HG02759 (cell line): Measurements from ENCODE around the gene ILF2.
"Not testable (repeated sequence)": the region's sequence is repeated elsewhere in the genome, so short reads cannot be mapped to it uniquely, and the experiment has no call there.

Source experiments
- ATAC-seq: cut with Tn5 transposase; IDR thresholded peaks from one replicate; pipeline ENCODE4 v1.9.1; 2021; ENCODE audit warnings: mild to moderate bottlenecking, moderate library complexity; ENCODE audit not compliant: unreplicated experiment

Gene ILF2

DNA sequence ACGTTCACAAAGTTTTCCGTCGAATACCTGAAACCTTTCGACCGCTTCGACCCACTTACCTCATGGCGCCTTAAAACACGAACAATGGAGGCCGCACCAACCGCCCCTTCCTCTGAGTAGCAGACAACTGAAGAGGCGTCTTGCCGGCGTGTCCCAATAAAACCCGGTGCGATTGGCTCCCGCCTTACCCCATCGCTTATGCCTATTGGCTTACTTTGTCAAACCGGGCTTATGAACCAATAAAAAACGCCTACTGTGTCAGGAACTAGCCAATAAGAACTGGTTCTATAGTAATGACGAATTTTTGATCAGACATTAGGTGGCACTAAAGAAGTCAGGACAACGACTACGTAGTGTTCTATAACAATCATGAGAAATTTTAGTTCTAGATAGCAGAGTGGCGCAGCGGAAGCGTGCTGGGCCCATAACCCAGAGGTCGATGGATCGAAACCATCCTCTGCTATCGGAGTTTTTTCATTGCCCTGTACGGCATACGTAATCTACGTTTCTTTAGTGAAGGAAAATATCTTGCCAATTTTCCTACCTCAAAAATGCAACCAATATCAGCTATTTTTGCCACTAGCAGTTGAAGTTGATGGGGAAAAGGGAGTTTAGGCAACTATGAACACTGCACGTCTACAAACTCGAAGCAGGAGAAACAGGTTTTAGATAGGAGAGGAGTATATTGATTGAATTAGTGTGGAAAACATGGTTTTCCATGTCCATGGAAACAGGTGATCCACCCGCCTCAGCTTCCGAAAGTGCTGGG is at the start of gene ILF2:
Gene ILF2 (minus strand): TSS at position 135 of the 769 bp plus-strand sequence. CDS start 71 bp downstream, at position 64.
- peak; percentile 89 for ATAC-seq

DNA sequence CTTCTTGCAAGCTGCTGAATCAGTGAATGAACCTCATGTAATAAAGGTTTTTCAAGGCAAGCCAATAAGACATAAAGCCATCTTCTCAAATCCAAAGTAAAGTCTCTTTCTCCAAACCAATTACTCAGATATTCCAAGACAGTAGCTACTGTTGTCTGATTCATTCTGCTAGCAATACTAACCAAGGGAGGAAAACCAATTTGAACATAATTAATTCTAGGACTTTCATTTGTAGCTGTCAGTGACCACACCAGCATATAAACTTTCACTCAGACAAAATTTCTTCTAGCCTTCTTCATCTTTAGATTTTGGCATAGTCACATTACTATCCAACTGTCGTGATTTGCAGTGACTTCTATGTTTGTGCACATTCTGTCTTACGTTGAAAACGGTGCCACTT is 46.5 kb upstream of the ILF2 start:
- ATAC-seq = no peak

DNA sequence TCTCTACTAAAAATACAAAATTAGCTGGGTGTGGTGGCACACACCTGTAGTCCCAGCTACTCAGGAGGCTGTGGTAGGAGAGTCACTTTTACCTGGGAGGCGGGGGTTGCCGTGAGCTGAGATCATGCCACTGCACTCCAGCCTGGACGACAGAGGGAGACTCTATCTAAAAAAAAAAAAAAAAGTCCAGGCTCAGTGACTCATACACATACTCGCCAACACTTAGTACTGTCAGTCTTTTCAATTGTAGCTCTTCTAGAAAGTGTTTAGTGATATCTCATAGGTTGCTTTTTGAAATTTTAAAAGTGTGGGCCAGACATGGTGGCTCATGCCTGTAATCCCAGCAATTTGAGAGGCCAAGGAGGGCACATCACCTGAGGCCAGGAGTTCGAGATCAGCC is 45.4 kb upstream of the ILF2 start:
- ATAC-seq = not testable (repeated sequence)

DNA sequence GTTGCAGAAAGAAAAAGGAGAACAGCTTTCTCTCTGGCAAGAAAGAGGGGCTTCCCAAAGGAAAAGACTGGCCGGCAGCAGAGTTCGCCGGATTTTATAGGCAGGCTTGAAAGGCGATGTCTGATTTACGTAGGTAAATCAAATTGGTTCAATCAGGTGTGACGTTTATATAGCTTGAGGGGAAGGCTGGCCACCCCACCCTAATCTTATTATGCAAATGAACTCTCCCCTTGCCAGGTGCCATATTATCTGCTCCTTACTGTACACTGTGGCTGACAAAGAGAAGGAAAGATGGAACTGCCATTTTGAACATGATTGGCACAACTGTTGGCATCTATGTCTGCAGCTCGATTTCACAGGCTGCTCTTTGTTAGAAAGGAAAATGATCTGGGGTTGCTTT is 40.2 kb upstream of the ILF2 start:
- ATAC-seq = no peak

DNA sequence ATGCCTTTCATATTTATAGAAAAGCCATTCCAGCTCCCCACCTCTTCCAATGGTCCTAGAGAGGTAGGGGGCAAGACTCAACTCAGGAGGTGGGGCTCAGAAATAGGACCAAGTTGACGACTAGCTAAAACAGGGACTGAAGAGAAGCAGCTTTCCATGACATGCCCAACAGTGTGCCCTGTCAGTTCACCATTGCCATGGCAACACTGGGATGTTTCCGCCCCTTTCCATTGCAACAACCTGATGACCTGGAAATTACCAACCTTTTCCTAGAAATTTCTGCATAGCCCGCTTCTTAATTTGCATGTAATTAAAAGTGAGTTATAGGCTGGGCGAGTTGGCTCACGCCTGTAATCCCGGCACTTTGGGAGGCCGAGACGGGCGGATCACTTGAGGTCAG is 34.7 kb upstream of the ILF2 start:
- ATAC-seq = no peak

DNA sequence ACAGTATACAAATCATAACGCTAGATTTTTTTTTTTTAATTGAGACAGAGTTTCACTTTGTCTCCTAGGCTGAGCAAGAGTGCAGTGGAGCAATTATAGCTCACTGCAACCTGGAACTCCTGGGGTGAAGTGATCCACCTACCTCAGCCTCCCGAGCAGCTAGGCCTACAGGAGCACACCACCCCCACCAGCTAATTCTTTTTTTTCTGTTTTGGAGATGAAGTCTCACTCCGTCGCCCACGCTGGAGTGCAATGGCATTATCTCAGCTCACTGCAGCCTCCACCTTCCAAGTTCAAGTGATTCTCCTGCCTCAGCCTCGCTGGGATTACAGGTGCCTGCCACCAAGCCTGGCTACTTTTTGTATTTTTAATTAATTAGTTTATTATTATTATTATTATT is 29.0 kb upstream of the ILF2 start:
- ATAC-seq = no peak

DNA sequence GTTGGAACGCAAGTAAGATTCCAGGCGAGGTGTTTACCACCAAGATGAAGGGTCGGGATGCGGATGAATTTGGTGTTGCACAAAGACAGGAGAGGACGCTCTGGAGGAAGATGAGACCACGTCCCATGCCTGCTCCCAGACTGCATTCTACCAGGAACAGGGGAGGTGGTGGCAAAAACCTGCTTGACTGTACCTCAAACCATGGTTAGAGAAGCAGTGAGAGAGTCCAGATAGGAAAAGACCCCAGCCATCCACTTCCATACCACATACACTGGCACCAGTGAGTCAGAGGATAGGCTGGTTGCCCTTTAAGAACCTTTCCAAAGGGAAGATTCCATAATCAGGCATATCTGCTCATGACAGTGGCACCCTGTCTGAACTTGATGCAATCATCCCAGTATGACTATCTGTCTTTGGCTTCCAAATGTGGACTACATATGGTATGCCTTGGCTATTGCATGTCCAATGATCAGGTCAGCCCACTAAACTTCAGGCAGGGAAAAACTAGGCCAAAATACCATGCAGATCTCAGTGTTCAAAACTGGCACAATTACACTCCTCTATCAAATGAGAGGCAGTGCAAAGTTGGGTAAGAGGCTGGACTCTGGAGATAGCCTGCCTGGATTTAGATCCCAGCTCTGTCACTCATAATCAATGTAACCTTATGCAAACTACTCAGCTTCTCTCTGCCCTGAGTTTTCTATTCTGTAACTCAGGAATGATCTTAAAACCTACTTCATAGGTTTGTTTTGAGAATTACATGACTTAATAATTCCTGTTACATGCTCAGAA is 28.3 kb upstream of the ILF2 start:
- ATAC-seq = no peak

DNA sequence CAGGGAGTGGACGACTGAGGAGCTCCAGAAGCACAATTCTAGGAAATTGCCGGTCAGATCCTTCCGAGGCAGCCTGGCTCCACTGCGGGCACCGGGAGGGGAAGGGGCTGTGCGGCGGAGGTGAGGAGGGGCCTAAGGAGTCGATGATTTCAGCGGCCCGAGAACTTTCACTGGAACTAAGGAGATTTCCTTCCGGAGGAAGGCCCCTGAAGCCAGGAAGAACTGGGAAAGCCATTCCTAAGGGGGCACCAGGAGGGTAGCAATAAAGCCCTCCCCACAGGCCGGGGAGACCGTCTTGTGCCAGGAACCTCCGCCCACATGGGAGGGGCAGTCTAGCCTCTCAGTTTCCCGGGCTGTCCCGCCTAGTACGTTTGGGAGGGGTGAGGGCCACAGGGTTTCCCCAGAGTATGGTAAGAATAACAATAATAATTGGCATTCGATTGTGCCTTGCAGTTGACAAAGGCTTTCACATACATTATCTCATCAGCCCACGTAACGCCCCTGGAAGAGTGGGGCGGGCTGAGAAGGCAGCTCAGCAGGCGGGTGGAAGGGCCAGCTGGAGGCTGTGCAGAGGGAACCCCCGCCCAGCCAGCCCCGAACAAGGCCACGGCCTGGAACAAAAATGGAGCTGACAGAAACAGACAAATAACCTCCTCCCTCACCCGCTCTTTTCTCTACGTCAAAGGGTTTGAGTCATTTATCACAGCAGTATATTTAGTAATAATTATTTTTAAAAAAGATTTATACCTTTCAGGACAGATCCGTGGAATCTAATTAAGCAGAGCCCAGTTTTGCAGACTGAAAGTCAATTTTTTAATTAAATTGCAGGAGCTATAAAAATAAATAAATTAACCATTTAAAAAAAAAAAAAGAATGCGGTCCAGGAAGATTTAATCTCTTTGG is 27.5 kb upstream of the ILF2 start:
- ATAC-seq = no peak

DNA sequence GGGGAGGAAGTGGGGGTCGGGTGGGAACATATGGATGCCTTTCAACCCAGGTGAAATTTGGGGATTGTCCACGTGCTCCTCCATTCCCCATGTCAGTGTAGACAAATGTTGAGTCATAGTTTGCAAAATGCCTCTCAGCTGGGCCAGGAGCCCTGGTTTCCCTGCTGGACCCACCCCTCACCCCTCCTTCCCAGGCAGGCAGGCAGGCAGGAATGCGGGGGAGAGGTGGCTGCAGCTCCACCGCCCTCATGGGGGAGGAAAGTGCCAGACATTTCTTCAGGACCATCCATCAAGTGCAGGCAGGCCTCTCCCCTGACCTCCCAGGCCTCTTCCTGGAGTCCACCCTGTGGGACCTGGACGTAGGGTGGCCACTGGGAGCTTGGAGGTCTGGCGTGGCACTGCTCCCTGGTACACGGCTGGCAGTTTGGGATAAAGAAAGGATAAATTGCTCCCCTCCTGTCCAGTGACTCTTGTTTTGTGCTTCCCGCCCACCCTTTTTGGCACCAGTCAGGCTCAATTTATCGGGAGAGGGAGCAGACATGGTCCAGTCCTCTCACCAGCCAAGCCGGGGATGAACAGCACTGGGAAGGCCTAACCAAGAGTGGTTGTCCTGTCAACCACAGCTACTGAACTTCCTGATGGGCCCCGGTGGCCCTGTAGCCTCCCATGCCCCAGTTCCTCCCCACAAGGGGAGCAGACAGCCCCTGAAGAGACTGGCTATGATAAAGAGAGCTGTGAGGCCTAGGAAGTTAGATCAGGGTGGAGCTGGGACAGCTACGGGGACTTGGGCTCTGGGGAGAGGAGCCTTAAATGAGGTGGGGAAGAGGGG is 26.6 kb upstream of the ILF2 start:
- ATAC-seq = no peak

DNA sequence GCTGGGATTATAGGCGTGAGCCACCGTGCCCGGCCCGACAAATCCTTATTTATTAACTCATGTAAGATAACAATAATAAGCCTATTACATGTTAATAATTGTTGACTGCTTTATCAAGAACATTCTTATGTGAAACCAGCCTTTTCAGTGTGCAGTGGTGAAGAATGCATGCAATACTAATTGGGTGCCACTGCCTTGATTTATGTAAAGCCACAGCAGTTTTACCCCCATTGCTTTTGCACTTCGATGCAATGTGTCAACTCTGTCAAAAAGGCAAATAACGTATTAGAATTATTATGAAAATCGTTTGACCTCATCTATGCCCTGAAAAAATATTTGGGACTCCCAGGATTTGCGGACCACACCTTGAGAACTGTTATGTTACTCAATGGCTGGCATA is 25.9 kb upstream of the ILF2 start:
- ATAC-seq = no peak

DNA sequence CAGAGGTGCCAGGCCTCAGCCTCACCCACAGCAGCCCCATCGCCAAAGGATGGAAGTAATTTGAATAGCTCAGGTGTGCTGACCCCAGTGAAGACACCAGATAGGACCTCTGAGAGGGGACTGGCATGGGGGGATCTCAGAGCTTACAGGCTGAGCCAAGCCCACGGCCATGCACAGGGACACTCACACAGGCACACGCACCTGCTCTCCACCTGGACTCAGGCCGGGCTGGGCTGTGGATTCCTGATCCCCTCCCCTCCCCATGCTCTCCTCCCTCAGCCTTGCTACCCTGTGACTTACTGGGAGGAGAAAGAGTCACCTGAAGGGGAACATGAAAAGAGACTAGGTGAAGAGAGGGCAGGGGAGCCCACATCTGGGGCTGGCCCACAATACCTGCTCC is 22.7 kb upstream of the ILF2 start:
- ATAC-seq = no peak

DNA sequence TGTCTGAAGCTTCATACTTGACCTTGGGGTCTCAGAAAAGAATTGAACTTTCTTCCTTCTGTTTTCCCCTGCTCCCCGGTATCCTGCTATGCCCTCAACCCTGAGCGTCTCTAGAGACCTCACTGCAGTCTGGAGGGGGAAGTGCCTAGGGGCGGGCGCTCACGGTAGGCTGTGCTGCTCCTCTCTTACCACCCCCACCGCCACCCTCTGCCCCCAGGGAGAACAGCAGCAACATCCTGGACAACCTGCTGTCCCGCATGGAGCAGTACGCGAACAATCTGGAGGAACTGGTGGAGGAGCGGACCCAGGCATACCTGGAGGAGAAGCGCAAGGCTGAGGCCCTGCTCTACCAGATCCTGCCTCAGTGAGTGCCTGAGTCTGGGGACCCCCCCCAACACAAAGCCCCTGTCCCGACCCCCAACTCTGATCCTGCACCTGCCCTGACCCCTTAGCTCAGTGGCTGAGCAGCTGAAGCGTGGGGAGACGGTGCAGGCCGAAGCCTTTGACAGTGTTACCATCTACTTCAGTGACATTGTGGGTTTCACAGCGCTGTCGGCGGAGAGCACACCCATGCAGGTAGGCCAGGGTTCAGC is 18.0 kb upstream of the ILF2 start:
- no peak for ATAC-seq

DNA sequence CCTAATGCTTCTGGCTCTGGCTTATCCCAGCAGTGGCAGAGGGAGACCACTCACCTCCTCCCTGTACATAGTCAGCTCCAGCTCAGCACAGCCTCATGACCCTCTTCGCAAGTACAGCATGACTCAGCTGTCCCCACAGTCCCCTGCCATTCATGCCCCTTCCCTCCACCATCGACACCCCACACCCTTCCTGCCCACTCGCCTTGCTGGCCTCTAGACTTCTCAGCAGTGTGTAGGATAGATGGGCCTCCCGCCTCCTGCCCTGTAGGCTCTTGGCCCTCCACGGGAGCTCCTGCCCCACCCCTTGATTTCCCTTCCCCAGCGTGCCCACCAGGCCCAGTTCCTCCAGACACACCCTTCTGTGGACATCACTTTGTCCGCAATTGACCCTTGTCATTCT is 17.5 kb upstream of the ILF2 start:
- no peak for ATAC-seq

DNA sequence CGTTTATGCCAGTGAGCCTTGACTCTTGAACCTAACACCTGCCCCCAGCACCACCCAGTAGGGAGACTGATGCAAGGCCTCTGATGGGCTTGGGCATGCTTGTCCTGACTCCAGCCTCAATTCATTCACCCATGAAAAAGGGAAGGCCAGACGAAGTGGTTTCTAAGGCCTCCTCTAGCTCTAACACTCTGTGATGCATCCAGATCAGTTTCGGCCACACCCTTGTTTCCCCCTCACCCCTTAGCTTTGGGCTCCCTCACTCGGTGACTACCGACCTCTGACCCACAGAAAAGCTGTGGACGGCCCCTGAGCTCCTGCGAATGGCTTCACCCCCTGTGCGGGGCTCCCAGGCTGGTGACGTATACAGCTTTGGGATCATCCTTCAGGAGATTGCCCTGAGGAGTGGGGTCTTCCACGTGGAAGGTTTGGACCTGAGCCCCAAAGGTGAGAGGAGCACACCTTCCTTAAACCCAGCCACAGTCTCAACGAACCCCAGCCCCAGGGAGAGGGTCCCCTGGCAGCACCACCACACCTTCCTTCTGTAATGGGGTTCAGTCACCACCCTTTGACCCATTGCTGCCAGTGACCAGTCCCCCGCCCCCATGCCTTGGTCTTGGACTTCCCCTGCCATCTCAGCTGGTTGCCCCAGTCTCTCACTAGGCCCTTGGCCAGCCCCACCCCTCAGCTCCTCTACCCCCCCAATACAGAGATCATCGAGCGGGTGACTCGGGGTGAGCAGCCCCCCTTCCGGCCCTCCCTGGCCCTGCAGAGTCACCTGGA is 16.7 kb upstream of the ILF2 start:
- no peak for ATAC-seq

DNA sequence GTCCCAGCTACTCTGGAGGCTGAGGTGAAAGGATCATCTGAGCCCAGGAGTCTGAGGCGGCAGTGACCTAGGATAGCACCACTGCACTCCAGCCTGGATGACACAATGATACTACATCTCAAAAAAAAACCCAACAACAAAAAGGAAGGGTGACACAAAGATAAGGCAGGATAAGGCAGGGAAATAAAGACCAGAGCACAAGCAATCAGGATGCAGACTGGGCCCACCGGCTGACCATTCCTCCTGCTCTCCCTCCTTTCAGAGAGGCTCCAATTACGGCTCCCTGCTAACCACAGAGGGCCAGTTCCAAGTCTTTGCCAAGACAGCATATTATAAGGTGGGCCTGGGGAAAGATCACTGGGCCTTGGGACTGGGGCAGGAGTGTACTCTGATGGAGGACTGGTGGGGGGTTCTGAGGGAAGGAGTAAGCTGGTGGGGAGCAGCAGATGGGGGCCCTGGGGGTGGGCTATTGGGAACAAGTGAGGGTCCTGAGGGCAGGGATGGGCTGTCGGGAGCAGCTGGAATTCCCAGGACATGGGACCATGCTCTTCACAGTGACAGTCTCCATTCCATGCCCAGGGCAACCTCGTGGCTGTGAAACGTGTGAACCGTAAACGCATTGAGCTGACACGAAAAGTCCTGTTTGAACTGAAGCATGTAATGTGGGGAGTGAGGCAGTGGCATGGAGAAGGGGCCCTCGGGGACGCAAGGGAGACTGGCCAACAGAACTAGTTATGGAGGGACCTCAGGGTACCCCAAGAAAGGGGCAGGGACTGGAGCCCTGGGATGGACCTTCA is 14.9 kb upstream of the ILF2 start:
- no peak for ATAC-seq

DNA sequence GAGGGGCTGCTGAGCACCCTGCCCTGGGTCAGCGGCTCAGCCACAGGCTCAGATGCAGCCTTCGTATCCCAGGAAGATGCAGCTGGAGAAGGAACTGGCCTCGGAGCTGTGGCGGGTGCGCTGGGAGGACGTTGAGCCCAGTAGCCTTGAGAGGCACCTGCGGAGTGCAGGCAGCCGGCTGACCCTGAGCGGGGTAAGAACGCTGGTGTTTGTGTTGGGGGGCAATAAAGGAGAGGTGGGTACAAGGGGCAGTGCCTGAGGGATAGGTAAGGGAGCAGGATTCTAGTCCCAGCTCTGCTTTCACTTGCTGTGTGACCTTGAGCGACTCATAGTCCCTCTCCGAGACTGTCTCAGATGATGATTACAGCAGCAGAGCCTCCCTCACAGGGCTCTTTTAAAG is 14.1 kb upstream of the ILF2 start:
- ATAC-seq = no peak

DNA sequence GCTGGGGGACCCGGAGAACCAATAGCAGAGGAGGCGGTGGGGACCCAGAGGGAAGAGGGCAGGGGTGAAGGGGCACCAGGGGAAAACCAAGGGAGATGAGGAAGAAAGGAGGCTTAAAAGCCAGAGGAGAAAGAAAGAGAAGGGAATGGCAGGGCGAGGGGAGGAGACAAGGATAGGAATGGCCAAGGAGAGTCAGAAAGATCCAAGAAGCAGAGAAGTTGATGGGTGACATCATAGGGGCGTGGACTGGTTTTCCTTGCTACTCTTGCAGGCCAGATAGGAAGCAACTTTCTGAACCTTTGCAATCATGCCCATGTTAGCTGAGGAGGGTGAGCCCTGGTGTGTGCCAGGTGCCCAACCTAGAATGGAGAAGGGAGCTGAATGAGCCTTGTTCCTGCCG is 13.1 kb upstream of the ILF2 start:
- ATAC-seq = no peak

DNA sequence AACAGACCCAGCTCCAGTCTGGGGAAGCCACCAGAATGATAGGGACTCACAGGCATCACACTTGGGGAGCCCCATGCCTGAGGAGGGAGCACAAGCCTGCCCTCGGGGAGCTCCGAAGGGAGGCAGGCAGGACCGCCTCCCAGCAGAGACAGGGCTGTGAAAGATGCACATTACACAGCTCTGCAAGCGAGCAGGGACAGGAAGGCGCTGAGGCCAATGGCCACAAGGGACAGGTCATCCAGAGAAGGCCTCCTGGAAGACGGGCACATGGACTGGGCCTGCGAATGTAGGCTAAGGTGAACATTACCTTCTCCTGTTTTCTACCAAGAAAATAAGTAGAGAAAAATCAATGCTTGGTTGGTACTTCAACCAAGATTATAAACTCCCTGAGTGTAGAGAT is 11.9 kb upstream of the ILF2 start:
- no peak for ATAC-seq

DNA sequence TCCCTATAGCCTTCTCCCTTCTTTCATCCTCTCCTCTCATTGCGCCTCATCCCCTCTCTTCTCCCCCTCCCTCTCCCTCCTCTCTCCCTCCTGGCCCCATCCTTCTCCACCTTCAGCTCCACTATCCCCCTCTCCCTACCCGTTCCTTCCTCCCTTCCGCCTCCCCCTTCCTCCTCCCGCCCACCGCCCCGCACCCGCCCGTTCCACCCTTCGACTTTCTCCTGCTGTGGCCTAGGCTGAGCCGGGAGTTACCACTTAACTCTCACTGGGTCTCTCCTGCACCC is 9.3 kb upstream of the ILF2 start:
- no peak for ATAC-seq
